DMS114 treated with DMSO at 0.1 percent for 48 hours (cell line): Measurements from ENCODE around the gene GALNT17.
"Not testable (repeated sequence)": the region's sequence is repeated elsewhere in the genome, so short reads cannot be mapped to it uniquely, and the experiment has no call there.

ENCODE experiments used
- DNase-seq: peaks from one replicate; lab custom pipeline; 2025; ENCODE audit not compliant: unreplicated experiment; lab: John Stamatoyannopoulos, UW

The GALNT17 gene

GRCh38 chr7:71157757-71158156 lies 25.8 kb downstream of the GALNT17 start:
- no peak for DNase-seq

- DNase-seq, result no peak
Measured at GRCh38 chr7:71165708-71166107, 33.8 kb downstream of the GALNT17 start.

GRCh38 chr7:71171476-71171875 lies 39.5 kb downstream of the GALNT17 start:
- DNase-seq, result no peak

- no peak for DNase-seq
Measured at GRCh38 chr7:71173955-71174354, 42.0 kb downstream of the GALNT17 start.

GRCh38 chr7:71182438-71182935 lies 50.5 kb downstream of the GALNT17 start:
- DNase-seq, result no peak

GRCh38 chr7:71184136-71184535 lies 52.2 kb downstream of the GALNT17 start:
- DNase-seq, result no peak

- no peak for DNase-seq
Measured at GRCh38 chr7:71184609-71185008, 52.7 kb downstream of the GALNT17 start.

GRCh38 chr7:71186535-71187057 lies 54.7 kb downstream of the GALNT17 start:
- DNase-seq, result no peak

- DNase-seq, result no peak
Measured at GRCh38 chr7:71191771-71192170, 59.8 kb downstream of the GALNT17 start.

GRCh38 chr7:71193099-71193810 lies 61.3 kb downstream of the GALNT17 start:
- DNase-seq, result no peak

GRCh38 chr7:71198391-71198790 lies 66.4 kb downstream of the GALNT17 start:
- no peak for DNase-seq

- DNase-seq, result no peak
Measured at GRCh38 chr7:71198887-71199286, 66.9 kb downstream of the GALNT17 start.

- no peak for DNase-seq
Measured at GRCh38 chr7:71206184-71206583, 74.2 kb downstream of the GALNT17 start.

- no peak for DNase-seq
Measured at GRCh38 chr7:71208881-71209280, 76.9 kb downstream of the GALNT17 start.

- DNase-seq, result not testable (repeated sequence)
Measured at GRCh38 chr7:71209484-71209883, 77.5 kb downstream of the GALNT17 start.

GRCh38 chr7:71210220-71210619 lies 78.3 kb downstream of the GALNT17 start:
- DNase-seq, result no peak

GRCh38 chr7:71212433-71212832 lies 80.5 kb downstream of the GALNT17 start:
- DNase-seq, result not testable (repeated sequence)

GRCh38 chr7:71216211-71216610 lies 84.3 kb downstream of the GALNT17 start:
- DNase-seq, result no peak

GRCh38 chr7:71220210-71220695 lies 88.3 kb downstream of the GALNT17 start:
- no peak for DNase-seq

- no peak for DNase-seq
Measured at GRCh38 chr7:71221049-71221448, 89.1 kb downstream of the GALNT17 start.

GRCh38 chr7:71221549-71221948 lies 89.6 kb downstream of the GALNT17 start:
- no peak for DNase-seq

- DNase-seq, result no peak
Measured at GRCh38 chr7:71227126-71227525, 95.2 kb downstream of the GALNT17 start.

GRCh38 chr7:71229148-71229547 lies 97.2 kb downstream of the GALNT17 start:
- no peak for DNase-seq
